Measurements from ENCODE around the gene CHRNA4.

GRCh38 chr20:63348828-63349515 lies 12.2 kb downstream of the CHRNA4 start:
- TF ChIP-seq CTCF (IDR thresholded peaks at IDR 0.05; ENCODE audit: low read depth, low read length, poor library complexity, severe bottlenecking): no peak
- TF ChIP-seq EZH2phosphoT487 (IDR thresholded peaks at IDR 0.05; ENCODE audit: borderline replicate concordance, low read length): no peak

All from DOHH2 (cell line).